Sigmoid colon (tissue), 7 donors: ENCODE results near the gene CHI3L1. TPM values are rescaled to one million over a fixed set of nuclear protein-coding genes. Genes with fewer than 3 reads are reported as not detected.

Experiments used
- DNase-seq: peaks from one replicate; pipeline ENCODE4 v3.0.0-alpha.2; 2019
- H3K27ac ChIP-seq, 4 donors: fragments of 200-600 bp; sonication (generic); one replicate each; pipeline ENCODE4 v1.5.1; 2016 to 2019; ENCODE audit warnings: mild to moderate bottlenecking in 1 of 4
- H3K27me3 ChIP-seq, 3 donors: fragments of 200-600 bp; sonication (generic); one replicate each; pipeline ENCODE4 v1.5.1; 2019; ENCODE audit warnings: mild to moderate bottlenecking in 1 of 3
- H3K36me3 ChIP-seq, 4 donors: fragments of 200-600 bp; sonication (generic); one replicate each; pipeline ENCODE4 v1.5.1; 2016 to 2019
- H3K4me1 ChIP-seq, 4 donors: fragments of 200-600 bp; sonication (generic); one replicate each; pipeline ENCODE4 v1.5.1; 2017 to 2019
- H3K4me3 ChIP-seq, 4 donors: fragments of 200-600 bp; sonication (generic); one replicate each; pipeline ENCODE4 v1.5.1; 2017 to 2019; ENCODE audit warnings: mild to moderate bottlenecking in 2 of 4, moderate library complexity in 1 of 4
- H3K9me3 ChIP-seq, 4 donors: fragments of 200-600 bp in 3 of 4; sonication (generic) in 3 of 4; one replicate each; pipeline versions ENCODE4 v1.5.1 to v1.6.1; 2013 to 2019
- CTCF ChIP-seq, 4 experiments: fragments of 450-650 bp in 3 of 4; fragments of 200-600 bp in 1 of 4; IDR thresholded peaks; one replicate each; pipeline ENCODE4 v1.5.1; 2016 to 2019; ENCODE audit warnings: antibody characterized with exemption in 4 of 4, mild to moderate bottlenecking in 3 of 4, moderate library complexity in 2 of 4
- EP300 ChIP-seq, 4 donors: sonication (generic); formaldehyde crosslinking; IDR thresholded peaks; one replicate each; pipeline ENCODE4 v1.6.1; 2017; ENCODE audit warnings: antibody characterized with exemption in 4 of 4
- POLR2A ChIP-seq, 2 donors: fragments of 450-650 bp; IDR thresholded peaks; one replicate each; pipeline ENCODE4 v1.6.1; 2016; ENCODE audit warnings: antibody characterized with exemption in 2 of 2, mild to moderate bottlenecking in 2 of 2, moderate library complexity in 2 of 2
- POLR2AphosphoS5 ChIP-seq, 4 donors: sonication (generic); formaldehyde crosslinking; IDR thresholded peaks; one replicate each; pipeline ENCODE4 v1.6.1; 2017; ENCODE audit warnings: antibody characterized with exemption in 4 of 4
- WGBS, 2 donors: extraction: QIAGEN DNeasy Blood & Tissue Kit; methylation state at CpG; one replicate each; pipeline ENCODE4 v1.1.7; 2013; 5-methylcytosine and 5-hydroxymethylcytosine counted together
- intact Hi-C: fragments of 100-400 bp; cut with DNase I; formaldehyde crosslinking; loops from one replicate; pipeline ENCODE4 v1.15.1; 2023
- polyA plus RNA-seq, 3 donors: library from polyadenylated mRNA; stranded (reverse); fragments of 200-250 nt; gene quantifications; one replicate each; pipeline ENCODE4 v1.2.3, GENCODE V29; 2013
- total RNA-seq, 4 donors: library from RNA; depleted of rRNA; stranded (reverse); fragments of >200 nt; gene quantifications; one replicate each; pipeline ENCODE4 v1.1.0, GENCODE V29; 2016
- donor health status: healthy with polysubstance abuse.
- donor health status: Bipolar disorder and iron deficiency.
- donor health status: healthy.

Gene CHI3L1
- total and polyA plus RNA-seq, 7 donors: 1.2 to 28.8 (median 3.7) TPM; not detected in 1

- no peak for DNase-seq
- Histone ChIP-seq H3K27ac (no peak overlapping the region), H3K27me3 (no peaks in the 10 kb centered on the region), H3K9me3 (no peaks in the 10 kb centered on the region), H3K4me3 (no peak overlapping the region), H3K36me3 (no peaks in the 10 kb centered on the region), H3K4me1 (no peaks in the 10 kb centered on the region)
- TF ChIP-seq POLR2A (IDR thresholded peaks at IDR 0.05) (no peak), POLR2AphosphoS5 (IDR thresholded peaks at IDR 0.05) (no peak), CTCF (IDR thresholded peaks at IDR 0.05) (no peak), EP300 (IDR thresholded peaks at IDR 0.05) (no peak)
- WGBS, 2 donors: 71 to 76% methylated on average over 5 of the region's 5 CpGs
- intact Hi-C loops: no loop called here
Observed at GRCh38 chr1:203142684-203143408, 43.7 kb downstream of the CHI3L1 start.

DNA sequence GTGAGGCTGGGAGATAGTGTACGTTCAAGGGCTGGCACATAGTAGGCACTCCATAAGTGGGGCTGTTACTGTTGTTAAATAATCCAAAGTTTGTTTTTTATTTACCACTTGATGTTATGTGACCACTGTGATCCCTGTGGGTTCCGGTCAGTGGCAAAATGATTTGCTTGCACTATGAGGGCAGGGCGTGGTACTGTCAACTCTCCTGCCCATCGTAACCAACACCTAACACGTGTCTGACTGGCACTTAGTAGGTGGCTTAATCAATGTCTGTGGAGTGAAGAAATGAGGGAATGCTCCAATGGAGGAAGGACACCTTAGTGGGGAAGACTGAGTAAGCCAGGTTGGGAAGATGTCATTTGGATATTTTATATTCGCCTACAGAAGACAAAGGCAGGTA, 44.4 kb downstream of the CHI3L1 start:
- Histone ChIP-seq H3K4me1 (no peaks in the 10 kb centered on the region), H3K27me3 (no peaks in the 10 kb centered on the region), H3K27ac (no peak overlapping the region), H3K36me3 (no peaks in the 10 kb centered on the region), H3K9me3 (no peaks in the 10 kb centered on the region), H3K4me3 (no peak overlapping the region)
- intact Hi-C loops: no loop called here
- no peak for TF ChIP-seq POLR2AphosphoS5 (IDR thresholded peaks at IDR 0.05)
- TF ChIP-seq CTCF (IDR thresholded peaks at IDR 0.05): no peak
- no peak for TF ChIP-seq POLR2A (IDR thresholded peaks at IDR 0.05)
- no peak for TF ChIP-seq EP300 (IDR thresholded peaks at IDR 0.05)
- DNase-seq: no peak
- 78 to 86% methylated on average over 6 of the region's 6 CpGs for WGBS, 2 donors

DNA sequence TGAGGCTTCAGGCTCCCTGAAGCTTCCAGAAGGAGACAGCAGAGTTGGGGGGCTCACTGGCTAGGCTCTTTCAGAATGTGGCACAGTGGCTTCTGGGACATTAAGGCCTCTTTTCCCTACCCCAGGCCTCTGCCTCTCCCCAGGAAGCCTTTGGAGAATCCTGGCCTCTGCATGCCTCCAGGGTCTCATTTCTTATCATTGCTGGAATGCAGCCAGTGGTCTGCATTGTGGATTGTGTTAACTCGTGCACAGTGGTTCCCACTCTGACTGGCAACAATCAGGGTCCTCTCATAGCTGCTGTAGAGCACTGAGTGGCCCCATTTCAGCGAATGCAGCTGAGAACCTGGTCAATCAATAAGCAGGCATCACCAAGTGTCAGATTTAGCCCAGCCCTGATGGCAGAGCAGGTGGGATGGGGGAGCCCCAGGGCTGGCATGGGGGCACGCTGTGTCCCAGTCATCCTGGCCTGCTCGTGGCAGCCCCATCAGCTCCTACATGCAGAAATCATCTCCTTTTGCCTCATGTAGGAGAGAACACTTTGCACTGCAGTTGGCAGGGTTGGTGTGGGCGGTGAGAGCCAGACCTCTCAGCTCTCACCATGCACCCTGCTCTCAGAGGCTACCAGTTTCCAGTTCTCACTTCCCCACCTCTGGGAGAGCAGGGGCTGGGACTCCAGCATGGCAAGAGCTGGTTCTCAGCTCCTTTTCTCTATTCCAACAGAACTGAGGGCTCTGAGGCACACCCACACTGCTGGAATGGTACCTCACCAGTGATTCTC, 45.6 kb downstream of the CHI3L1 start:
- no peak for DNase-seq
- Histone ChIP-seq H3K4me1 (no peaks in the 10 kb centered on the region), H3K9me3 (no peaks in the 10 kb centered on the region), H3K27ac (no peak overlapping the region), H3K4me3 (no peak overlapping the region), H3K36me3 (no peaks in the 10 kb centered on the region), H3K27me3 (no peaks in the 10 kb centered on the region)
- TF ChIP-seq POLR2AphosphoS5 (IDR thresholded peaks at IDR 0.05) (no peak), POLR2A (IDR thresholded peaks at IDR 0.05) (no peak), CTCF (IDR thresholded peaks at IDR 0.05) (no peak), EP300 (IDR thresholded peaks at IDR 0.05) (no peak)
- WGBS, 2 donors: 81 to 83% methylated on average over 5 of the region's 5 CpGs
- intact Hi-C loops: no loop called here

GRCh38 chr1:203139976-203140475, 46.5 kb downstream of the CHI3L1 start:
- H3K27me3 ChIP-seq: no peaks in the 10 kb centered on the region
- H3K9me3 ChIP-seq: no peaks in the 10 kb centered on the region
- TF ChIP-seq CTCF (IDR thresholded peaks at IDR 0.05): no peak
- TF ChIP-seq EP300 (IDR thresholded peaks at IDR 0.05): no peak
- no peak for DNase-seq
- intact Hi-C loops: no loop called here
- no peaks in the 10 kb centered on the region for H3K36me3 ChIP-seq
- WGBS, 2 donors: 87 to 88% methylated on average over 8 of the region's 8 CpGs
- H3K4me1 ChIP-seq: no peaks in the 10 kb centered on the region
- no peak overlapping the region for H3K4me3 ChIP-seq
- no peak overlapping the region for H3K27ac ChIP-seq
